Neural progenitor cell (in vitro differentiated cells): Measurements from ENCODE around the gene TBXAS1. TPM values are rescaled to one million over a fixed set of nuclear protein-coding genes. Genes with fewer than 3 reads are reported as not detected.
A peak's percentile ranks its signal among the peaks of the same experiment; 100 is the strongest.

Experiments used
- DNase-seq: peaks from one replicate; pipeline ENCODE4 v3.0.0-alpha.2; 2016; ENCODE audit warnings: low spot score
- H2AFZ ChIP-seq: fragments of 200-600 bp; sonication (generic); replicated peaks from 2 replicates; pipeline ENCODE4 v1.6.1; 2016; ENCODE audit warnings: antibody characterized with exemption
- H3F3A ChIP-seq: fragments of 200-600 bp; sonication (generic); 2 replicates; pipeline ENCODE4 v1.6.1; 2016; ENCODE audit warnings: antibody characterized with exemption, low read depth
- H3K27ac ChIP-seq: fragments of 200-600 bp; sonication (generic); 2 replicates; pipeline ENCODE4 v1.5.1; 2016; ENCODE audit warnings: mild to moderate bottlenecking
- H3K27me3 ChIP-seq: fragments of 200-600 bp; sonication (generic); 2 replicates; pipeline ENCODE4 v1.6.1; 2016; ENCODE audit warnings: mild to moderate bottlenecking, moderate library complexity
- H3K36me3 ChIP-seq: fragments of 200-600 bp; sonication (generic); 2 replicates; pipeline ENCODE4 v1.5.1; 2016
- H3K4me1 ChIP-seq: fragments of 200-600 bp; sonication (generic); 2 replicates; pipeline ENCODE4 v1.6.1; 2016; ENCODE audit warnings: mixed run types
- H3K4me2 ChIP-seq: fragments of 200-600 bp; sonication (generic); 2 replicates; pipeline ENCODE4 v1.6.1; 2016
- H3K4me3 ChIP-seq: fragments of 200-600 bp; sonication (generic); 2 replicates; pipeline ENCODE4 v1.5.1; 2016
- H3K79me2 ChIP-seq: fragments of 200-600 bp; sonication (generic); 2 replicates; pipeline ENCODE4 v1.6.1; 2016; ENCODE audit warnings: low read depth
- H3K9ac ChIP-seq: fragments of 200-600 bp; sonication (generic); 2 replicates; pipeline ENCODE4 v1.6.1; 2016
- H3K9me3 ChIP-seq: fragments of 200-600 bp; sonication (generic); 2 replicates; pipeline ENCODE4 v1.5.1; 2016; ENCODE audit warnings: low read depth
- H4K20me1 ChIP-seq: fragments of 200-600 bp; sonication (generic); 2 replicates; pipeline ENCODE4 v1.6.1; 2016; ENCODE audit warnings: low read depth
- H3K27ac Mint-ChIP-seq: 3 replicates; pipeline ENCODE4 v1.8.0; 2021; ENCODE audit warnings: mixed read lengths
- H3K27me3 Mint-ChIP-seq: 2 replicates; pipeline ENCODE4 v1.8.0; 2022; ENCODE audit warnings: low read depth, mild to moderate bottlenecking, inconsistent platforms, moderate library complexity, mixed read lengths; ENCODE audit not compliant: insufficient read depth
- H3K36me3 Mint-ChIP-seq: 3 replicates; pipeline ENCODE4 v1.8.0; 2021; ENCODE audit warnings: mixed read lengths
- H3K4me1 Mint-ChIP-seq: 3 replicates; pipeline ENCODE4 v1.8.0; 2021; ENCODE audit warnings: mixed read lengths
- H3K4me3 Mint-ChIP-seq: 3 replicates; pipeline ENCODE4 v1.8.0; 2021; ENCODE audit warnings: mild to moderate bottlenecking, moderate library complexity, mixed read lengths
- H3K9me3 Mint-ChIP-seq: 3 replicates; pipeline ENCODE4 v1.8.0; 2020; ENCODE audit warnings: mixed read lengths
- EZH2 ChIP-seq: fragments of 200-600 bp; sonication (generic); IDR thresholded peaks from 2 replicates; pipeline ENCODE4 v1.6.1; 2017; ENCODE audit warnings: antibody characterized with exemption, mild to moderate bottlenecking, moderate library complexity
- EZH2phosphoT487 ChIP-seq: fragments of 200-600 bp; sonication (generic); IDR thresholded peaks from 2 replicates; pipeline ENCODE4 v1.6.1; 2017; ENCODE audit warnings: antibody characterized with exemption
- total RNA-seq: library from RNA; depleted of rRNA; stranded (reverse); fragments of >200 nt; gene quantifications from 2 replicates; pipeline ENCODE4 v1.2.3, GENCODE V29; 2015; ENCODE audit warnings: low replicate concordance
- TF ChIP-seq, protein P1 (sequence below): fragments of 200-600 bp; sonication (generic); IDR thresholded peaks from 2 replicates; pipeline ENCODE4 v1.5.1; 2017; ENCODE audit warnings: antibody characterized with exemption, mild to moderate bottlenecking

The TBXAS1 gene
- total RNA-seq, 1 donor from 2014 or later, result not detected

DNA sequence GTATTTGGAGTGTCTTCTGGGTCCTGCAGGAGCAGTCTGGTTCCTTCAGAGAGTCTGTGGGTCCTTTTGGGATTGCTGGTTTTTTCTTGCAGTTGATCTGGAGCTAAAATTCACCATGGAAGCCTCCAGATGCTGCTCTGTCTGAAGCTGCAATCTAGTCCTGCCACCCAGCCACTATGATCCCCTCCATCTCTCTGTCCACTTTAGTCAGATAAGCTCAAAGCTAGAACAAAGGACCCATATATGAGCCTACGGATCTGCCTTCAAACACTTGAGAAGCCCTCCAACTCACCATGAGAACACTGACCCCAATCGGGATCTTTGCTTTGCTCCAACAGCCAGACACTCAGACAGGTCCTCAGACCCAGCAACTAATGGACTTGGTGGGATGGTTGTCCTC is 618 bp upstream of the TBXAS1 start:
- H3K9me3 Mint-ChIP-seq, result peaks cover 10% of the 10 kb centered on the region
- Histone ChIP-seq H3K4me1 (no peaks in the 10 kb centered on the region), H3K9ac (no peak overlapping the region), H3K27ac (no peak overlapping the region), H3K9me3 (no peaks in the 10 kb centered on the region), H2AFZ (no peak overlapping the region), H3K4me2 (no peak overlapping the region), H4K20me1 (no peaks in the 10 kb centered on the region), H3K27me3 (no peaks in the 10 kb centered on the region), H3F3A (no peaks in the 10 kb centered on the region), H3K4me3 (no peak overlapping the region), H3K36me3 (no peaks in the 10 kb centered on the region), H3K79me2 (no peaks in the 10 kb centered on the region)
- H3K36me3 Mint-ChIP-seq, result peaks cover 2% of the 10 kb centered on the region
- no peak overlapping the region for H3K27ac Mint-ChIP-seq
- H3K4me3 Mint-ChIP-seq, result no peak overlapping the region
- no peak for DNase-seq
- H3K27me3 Mint-ChIP-seq, result peaks cover 3% of the 10 kb centered on the region
- TF ChIP-seq, protein P1, sequence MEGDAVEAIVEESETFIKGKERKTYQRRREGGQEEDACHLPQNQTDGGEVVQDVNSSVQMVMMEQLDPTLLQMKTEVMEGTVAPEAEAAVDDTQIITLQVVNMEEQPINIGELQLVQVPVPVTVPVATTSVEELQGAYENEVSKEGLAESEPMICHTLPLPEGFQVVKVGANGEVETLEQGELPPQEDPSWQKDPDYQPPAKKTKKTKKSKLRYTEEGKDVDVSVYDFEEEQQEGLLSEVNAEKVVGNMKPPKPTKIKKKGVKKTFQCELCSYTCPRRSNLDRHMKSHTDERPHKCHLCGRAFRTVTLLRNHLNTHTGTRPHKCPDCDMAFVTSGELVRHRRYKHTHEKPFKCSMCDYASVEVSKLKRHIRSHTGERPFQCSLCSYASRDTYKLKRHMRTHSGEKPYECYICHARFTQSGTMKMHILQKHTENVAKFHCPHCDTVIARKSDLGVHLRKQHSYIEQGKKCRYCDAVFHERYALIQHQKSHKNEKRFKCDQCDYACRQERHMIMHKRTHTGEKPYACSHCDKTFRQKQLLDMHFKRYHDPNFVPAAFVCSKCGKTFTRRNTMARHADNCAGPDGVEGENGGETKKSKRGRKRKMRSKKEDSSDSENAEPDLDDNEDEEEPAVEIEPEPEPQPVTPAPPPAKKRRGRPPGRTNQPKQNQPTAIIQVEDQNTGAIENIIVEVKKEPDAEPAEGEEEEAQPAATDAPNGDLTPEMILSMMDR, result no peak
- no peak for TF ChIP-seq EZH2phosphoT487
- no peak for TF ChIP-seq EZH2
- peaks cover 7% of the 10 kb centered on the region for H3K4me1 Mint-ChIP-seq

DNA sequence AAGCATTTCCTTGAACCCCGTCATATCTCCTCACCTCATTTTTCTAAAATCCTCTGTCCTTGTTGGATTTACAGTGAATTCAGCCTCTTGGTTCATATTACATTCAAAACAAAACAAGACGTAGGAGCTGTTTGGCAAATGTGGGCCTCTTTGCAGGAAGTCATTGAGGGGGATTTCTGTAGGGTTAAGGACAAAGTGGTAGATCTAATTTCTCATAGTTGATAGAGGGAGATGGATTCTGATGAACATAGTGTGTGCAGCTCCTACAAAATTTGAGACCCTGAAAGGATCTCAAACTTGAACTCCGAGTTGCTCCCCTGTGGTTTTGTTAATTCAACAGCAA is 682 bp downstream of the TBXAS1 start:
- H3K27me3 Mint-ChIP-seq, result peaks cover 4% of the 10 kb centered on the region
- Histone ChIP-seq H3K9me3 (no peaks in the 10 kb centered on the region), H3K4me2 (no peak overlapping the region), H3F3A (no peaks in the 10 kb centered on the region), H3K36me3 (no peaks in the 10 kb centered on the region), H3K79me2 (no peaks in the 10 kb centered on the region), H3K27ac (no peak overlapping the region), H2AFZ (no peak overlapping the region), H3K4me3 (no peak overlapping the region), H3K4me1 (no peaks in the 10 kb centered on the region), H4K20me1 (no peaks in the 10 kb centered on the region), H3K9ac (no peak overlapping the region), H3K27me3 (no peaks in the 10 kb centered on the region)
- no peak for DNase-seq
- peak overlapping the region; percentile 24 for H3K27ac Mint-ChIP-seq
- H3K4me1 Mint-ChIP-seq, result peaks cover 7% of the 10 kb centered on the region
- no peak overlapping the region for H3K4me3 Mint-ChIP-seq
- TF ChIP-seq EZH2 (no peak), EZH2phosphoT487 (no peak)
- TF ChIP-seq, protein P1, result no peak
- peaks cover 11% of the 10 kb centered on the region for H3K9me3 Mint-ChIP-seq
- H3K36me3 Mint-ChIP-seq, result peaks cover 2% of the 10 kb centered on the region

DNA sequence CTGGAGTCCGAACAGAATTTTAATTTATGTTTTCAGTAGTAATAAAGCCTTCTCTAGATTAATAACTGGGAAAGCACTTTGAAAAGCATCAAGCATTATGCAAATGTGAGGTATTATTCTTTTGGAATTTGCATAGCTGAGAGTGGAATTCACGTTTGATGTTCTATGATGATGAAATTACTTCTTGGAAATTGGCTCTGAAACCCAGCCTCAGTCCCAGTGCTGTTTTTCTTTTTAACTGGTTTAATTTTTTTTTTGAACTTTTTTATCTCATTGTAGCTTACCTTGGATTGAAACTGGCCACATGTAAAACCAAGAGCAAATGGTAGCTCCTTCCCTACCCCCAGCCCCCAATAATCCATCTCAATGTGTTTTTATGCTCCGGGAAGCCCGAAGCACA is 1.2 kb downstream of the TBXAS1 start:
- Histone ChIP-seq H3K4me3 (no peak overlapping the region), H3F3A (no peaks in the 10 kb centered on the region), H2AFZ (no peak overlapping the region), H3K4me1 (no peaks in the 10 kb centered on the region), H3K36me3 (no peaks in the 10 kb centered on the region), H3K9ac (no peak overlapping the region), H4K20me1 (no peaks in the 10 kb centered on the region), H3K9me3 (no peaks in the 10 kb centered on the region), H3K27me3 (no peaks in the 10 kb centered on the region), H3K79me2 (no peaks in the 10 kb centered on the region), H3K4me2 (no peak overlapping the region), H3K27ac (no peak overlapping the region)
- H3K27me3 Mint-ChIP-seq, result peaks cover 4% of the 10 kb centered on the region
- TF ChIP-seq EZH2phosphoT487, result no peak
- TF ChIP-seq, protein P1, result no peak
- TF ChIP-seq EZH2, result no peak
- H3K36me3 Mint-ChIP-seq, result peaks cover 2% of the 10 kb centered on the region
- no peak for DNase-seq
- H3K4me1 Mint-ChIP-seq, result peaks cover 7% of the 10 kb centered on the region
- no peak overlapping the region for H3K27ac Mint-ChIP-seq
- H3K4me3 Mint-ChIP-seq, result no peak overlapping the region
- peaks cover 12% of the 10 kb centered on the region for H3K9me3 Mint-ChIP-seq
